K562 (cell line): ENCODE data around the gene LPAR2. TPM values are rescaled to one million over a fixed set of nuclear protein-coding genes. Genes with fewer than 3 reads are reported as not detected.

Experiments
- CHD2 ChIP-seq: IDR thresholded peaks from 2 replicates; pipeline ENCODE4 v1.6.1; 2011; ENCODE audit warnings: low read depth, low read length
- CXXC5 ChIP-seq: fragments of 250-450 bp; sonication (Bioruptor Pico); IDR thresholded peaks from 2 replicates; pipeline ENCODE4 v1.8.0; 2022; ENCODE audit warnings: inconsistent platforms, mild to moderate bottlenecking, moderate library complexity
- FOXK1 ChIP-seq: sonication (generic); formaldehyde crosslinking; IDR thresholded peaks from 2 replicates; pipeline ENCODE4 v1.8.0; 2022; ENCODE audit warnings: missing genetic modification reagents, mild to moderate bottlenecking, borderline replicate concordance
- PCBP2 ChIP-seq: fragments of 200-400 bp; formaldehyde crosslinking; IDR thresholded peaks from 2 replicates; pipeline ENCODE4 v1.6.1; 2018; ENCODE audit warnings: low read length, low read depth, mild to moderate bottlenecking, moderate library complexity; ENCODE audit not compliant: poor library complexity, severe bottlenecking
- PTBP1 ChIP-seq: fragments of 200-400 bp; formaldehyde crosslinking; IDR thresholded peaks from 2 replicates; pipeline ENCODE4 v1.6.1; 2017; ENCODE audit warnings: low read depth, low read length
- SIRT6 ChIP-seq: IDR thresholded peaks from one replicate; pipeline ENCODE4 v1.6.1; 2012; ENCODE audit warnings: low read depth, mild to moderate bottlenecking, control low read depth, inconsistent platforms, low read length, moderate library complexity
- SMC3 ChIP-seq: conservative IDR thresholded peaks from 2 replicates; pipeline ENCODE4 v1.6.1; 2011; ENCODE audit warnings: low read depth, low read length, improper control_type of control experiment; ENCODE audit not compliant: insufficient read depth
- ZC3H11A ChIP-seq: IDR thresholded peaks from 2 replicates; pipeline ENCODE4 v1.6.1; 2012; ENCODE audit warnings: low read depth, low read length, improper control_type of control experiment
- ZNF324 ChIP-seq: fragments of 250-450 bp; sonication (Bioruptor Pico); IDR thresholded peaks from 2 replicates; pipeline ENCODE4 v1.4.0; 2020; ENCODE audit warnings: mild to moderate bottlenecking
- polyA plus RNA-seq, 8 experiments: library from polyadenylated mRNA; depleted of rRNA in 4 of 8; stranded (reverse) in 5 of 8; unstranded in 3 of 8; fragments of >200 nt; fragmentation: Nextera tagmentation in 2 of 8; fragmentation: Illumina TruSeq in 1 of 8; extraction: Ambion mirVana in 2 of 8; extraction: Trizol in 1 of 8; gene quantifications; 2 replicates each; pipeline versions ENCODE4 v1.2.1 to v1.2.3, GENCODE V29; 2011 to 2014; ENCODE audit warnings: inconsistent platforms in 1 of 8, missing spikeins in 1 of 8
- total RNA-seq, 7 experiments: library from RNA; depleted of rRNA in 6 of 7; stranded (reverse); fragments of >200 nt in 6 of 7; fragmentation: Illumina TruSeq in 2 of 7; extraction: Trizol in 2 of 7; gene quantifications; 2 replicates each; pipeline versions ENCODE4 v1.2.1 to v1.2.3, GENCODE V29; 2011 to 2021; ENCODE audit warnings: low replicate concordance in 1 of 7
- TF ChIP-seq, protein P1 (sequence below), 2 experiments: fragments of 450-650 bp; IDR thresholded peaks; 2 replicates each; pipeline ENCODE4 v1.6.1; 2016; ENCODE audit warnings: mild to moderate bottlenecking in 2 of 2, borderline replicate concordance in 1 of 2, low read depth in 1 of 2, moderate library complexity in 1 of 2
- TF ChIP-seq, protein P2 (sequence below): fragments of 250-450 bp; sonication (Bioruptor Pico); IDR thresholded peaks from 2 replicates; pipeline ENCODE4 v1.4.0; 2020

Gene LPAR2
- total and polyA plus RNA-seq, 9 of the 15 experiments (the other 6 are each of a cell fraction or from before 2014, with no cell fraction given): 0.63 to 13.8 (median 4.4) TPM

GRCh38 chr19:19643158-19644053 lies 15.4 kb upstream of the LPAR2 start, which contains the start of gene GMIP (continued):
- TF ChIP-seq, protein P1, sequence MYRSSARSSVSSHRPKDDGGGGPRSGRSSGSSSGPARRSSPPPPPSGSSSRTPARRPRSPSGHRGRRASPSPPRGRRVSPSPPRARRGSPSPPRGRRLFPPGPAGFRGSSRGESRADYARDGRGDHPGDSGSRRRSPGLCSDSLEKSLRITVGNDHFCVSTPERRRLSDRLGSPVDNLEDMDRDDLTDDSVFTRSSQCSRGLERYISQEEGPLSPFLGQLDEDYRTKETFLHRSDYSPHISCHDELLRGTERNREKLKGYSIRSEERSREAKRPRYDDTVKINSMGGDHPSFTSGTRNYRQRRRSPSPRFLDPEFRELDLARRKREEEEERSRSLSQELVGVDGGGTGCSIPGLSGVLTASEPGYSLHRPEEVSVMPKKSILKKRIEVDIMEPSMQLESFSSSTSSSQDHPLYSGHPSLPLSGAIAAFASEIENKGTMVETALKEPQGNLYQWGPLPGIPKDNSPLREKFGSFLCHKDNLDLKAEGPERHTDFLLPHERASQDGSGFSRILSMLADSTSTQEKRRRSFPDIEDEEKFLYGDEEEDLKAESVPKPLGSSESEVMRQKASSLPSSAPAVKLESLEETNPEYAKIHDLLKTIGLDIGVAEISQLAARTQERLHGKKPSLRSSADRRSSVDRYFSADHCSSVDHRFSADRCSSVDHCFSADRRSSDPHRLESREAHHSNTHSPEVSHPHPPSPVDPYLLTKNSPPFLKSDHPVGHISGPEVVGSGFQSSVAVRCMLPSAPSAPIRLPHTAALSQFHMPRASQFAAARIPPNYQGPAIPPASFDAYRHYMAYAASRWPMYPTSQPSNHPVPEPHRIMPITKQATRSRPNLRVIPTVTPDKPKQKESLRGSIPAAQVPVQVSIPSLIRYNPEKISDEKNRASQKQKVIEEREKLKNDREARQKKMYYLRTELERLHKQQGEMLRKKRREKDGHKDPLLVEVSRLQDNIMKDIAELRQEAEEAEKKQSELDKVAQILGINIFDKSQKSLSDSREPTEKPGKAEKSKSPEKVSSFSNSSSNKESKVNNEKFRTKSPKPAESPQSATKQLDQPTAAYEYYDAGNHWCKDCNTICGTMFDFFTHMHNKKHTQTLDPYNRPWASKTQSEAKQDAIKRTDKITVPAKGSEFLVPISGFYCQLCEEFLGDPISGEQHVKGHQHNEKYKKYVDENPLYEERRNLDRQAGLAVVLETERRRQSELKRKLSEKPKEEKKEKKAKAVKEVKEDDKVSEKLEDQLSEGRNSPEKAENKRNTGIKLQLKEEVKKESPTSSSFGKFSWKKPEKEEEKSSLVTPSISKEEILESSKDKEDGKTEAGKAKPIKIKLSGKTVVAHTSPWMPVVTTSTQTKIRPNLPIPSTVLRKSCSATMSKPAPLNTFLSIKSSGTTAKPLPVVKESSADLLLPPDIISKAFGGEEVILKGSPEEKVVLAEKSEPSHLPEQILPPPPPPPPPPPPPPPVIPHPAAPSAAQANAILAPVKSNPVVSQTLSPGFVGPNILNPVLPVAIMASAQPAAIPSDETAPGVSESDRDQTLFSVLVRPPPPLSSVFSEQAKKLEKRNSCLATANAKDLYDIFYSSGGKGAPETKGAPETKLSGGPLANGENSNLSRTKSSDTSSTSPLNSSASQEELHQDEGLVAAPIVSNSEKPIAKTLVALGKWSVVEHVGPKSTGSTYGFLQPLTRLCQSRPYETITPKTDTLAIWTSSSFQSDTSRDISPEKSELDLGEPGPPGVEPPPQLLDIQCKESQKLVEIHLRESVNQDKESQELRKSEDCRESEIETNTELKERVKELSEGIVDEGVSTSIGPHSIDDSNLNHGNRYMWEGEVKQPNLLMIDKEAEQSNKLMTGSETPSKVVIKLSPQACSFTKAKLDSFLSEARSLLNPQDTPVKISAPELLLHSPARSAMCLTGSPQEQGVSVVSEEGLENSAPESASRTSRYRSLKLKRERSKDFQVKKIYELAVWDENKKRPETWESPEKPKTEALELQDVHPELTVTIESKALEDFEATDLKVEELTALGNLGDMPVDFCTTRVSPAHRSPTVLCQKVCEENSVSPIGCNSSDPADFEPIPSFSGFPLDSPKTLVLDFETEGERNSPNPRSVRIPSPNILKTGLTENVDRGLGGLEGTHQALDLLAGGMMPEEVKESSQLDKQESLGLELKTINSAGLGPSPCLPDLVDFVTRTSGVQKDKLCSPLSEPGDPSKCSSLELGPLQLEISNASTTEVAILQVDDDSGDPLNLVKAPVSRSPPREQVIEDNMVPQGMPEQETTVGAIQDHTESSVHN (IDR thresholded peaks at IDR 0.05; ENCODE audit: borderline replicate concordance in 1 of 2, low read depth in 1 of 2): no peak
- TF ChIP-seq CXXC5 (CRISPR knock-in tag) (no peak), ZNF324 (no peak), CHD2 (0 out of 2 replicates have a peak, but pooled peaks have one; percentile 17), PCBP2 (no peak), SIRT6 (no peak), SMC3 (peak; percentile 77), PTBP1 (no peak), FOXK1 (CRISPR knock-in tag) (no peak), ZC3H11A (no peak)
- TF ChIP-seq, protein P2, sequence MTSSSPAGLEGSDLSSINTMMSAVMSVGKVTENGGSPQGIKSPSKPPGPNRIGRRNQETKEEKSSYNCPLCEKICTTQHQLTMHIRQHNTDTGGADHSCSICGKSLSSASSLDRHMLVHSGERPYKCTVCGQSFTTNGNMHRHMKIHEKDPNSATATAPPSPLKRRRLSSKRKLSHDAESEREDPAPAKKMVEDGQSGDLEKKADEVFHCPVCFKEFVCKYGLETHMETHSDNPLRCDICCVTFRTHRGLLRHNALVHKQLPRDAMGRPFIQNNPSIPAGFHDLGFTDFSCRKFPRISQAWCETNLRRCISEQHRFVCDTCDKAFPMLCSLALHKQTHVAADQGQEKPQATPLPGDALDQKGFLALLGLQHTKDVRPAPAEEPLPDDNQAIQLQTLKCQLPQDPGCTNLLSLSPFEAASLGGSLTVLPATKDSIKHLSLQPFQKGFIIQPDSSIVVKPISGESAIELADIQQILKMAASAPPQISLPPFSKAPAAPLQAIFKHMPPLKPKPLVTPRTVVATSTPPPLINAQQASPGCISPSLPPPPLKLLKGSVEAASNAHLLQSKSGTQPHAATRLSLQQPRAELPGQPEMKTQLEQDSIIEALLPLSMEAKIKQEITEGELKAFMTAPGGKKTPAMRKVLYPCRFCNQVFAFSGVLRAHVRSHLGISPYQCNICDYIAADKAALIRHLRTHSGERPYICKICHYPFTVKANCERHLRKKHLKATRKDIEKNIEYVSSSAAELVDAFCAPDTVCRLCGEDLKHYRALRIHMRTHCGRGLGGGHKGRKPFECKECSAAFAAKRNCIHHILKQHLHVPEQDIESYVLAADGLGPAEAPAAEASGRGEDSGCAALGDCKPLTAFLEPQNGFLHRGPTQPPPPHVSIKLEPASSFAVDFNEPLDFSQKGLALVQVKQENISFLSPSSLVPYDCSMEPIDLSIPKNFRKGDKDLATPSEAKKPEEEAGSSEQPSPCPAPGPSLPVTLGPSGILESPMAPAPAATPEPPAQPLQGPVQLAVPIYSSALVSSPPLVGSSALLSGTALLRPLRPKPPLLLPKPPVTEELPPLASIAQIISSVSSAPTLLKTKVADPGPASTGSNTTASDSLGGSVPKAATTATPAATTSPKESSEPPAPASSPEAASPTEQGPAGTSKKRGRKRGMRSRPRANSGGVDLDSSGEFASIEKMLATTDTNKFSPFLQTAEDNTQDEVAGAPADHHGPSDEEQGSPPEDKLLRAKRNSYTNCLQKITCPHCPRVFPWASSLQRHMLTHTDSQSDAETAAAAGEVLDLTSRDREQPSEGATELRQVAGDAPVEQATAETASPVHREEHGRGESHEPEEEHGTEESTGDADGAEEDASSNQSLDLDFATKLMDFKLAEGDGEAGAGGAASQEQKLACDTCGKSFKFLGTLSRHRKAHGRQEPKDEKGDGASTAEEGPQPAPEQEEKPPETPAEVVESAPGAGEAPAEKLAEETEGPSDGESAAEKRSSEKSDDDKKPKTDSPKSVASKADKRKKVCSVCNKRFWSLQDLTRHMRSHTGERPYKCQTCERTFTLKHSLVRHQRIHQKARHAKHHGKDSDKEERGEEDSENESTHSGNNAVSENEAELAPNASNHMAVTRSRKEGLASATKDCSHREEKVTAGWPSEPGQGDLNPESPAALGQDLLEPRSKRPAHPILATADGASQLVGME (CRISPR knock-in tag): no peak
